ENCODE data around the gene HOXA5.

HOXA5 gene

GRCh38 chr7:27171637-27172314 lies 28.3 kb upstream of the HOXA5 start:
- peak; percentile 70 for DNase-seq (ENCODE audit: low read depth, low spot score)

DNA sequence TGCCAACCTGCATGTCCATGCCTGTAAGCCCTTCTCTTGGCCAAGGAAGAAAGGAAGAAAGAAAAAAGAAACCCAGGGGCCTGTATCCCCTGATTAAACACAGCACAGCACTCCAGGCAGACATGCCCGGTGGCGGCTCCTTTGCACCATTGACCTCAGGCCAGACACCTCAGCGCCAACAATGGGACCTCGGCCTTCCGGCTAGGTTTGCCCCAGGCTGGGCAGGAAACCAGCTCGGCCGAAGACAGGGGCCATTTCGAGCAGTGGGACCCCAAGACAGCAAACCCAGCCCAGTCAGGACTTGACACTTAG lies 27.8 kb upstream of the HOXA5 start:
- peak; percentile 77 for DNase-seq (ENCODE audit: low read depth, low spot score)

- no peak for DNase-seq (ENCODE audit: low read depth, low spot score)
These were observed 27.2 kb upstream of the HOXA5 start for GRCh38 chr7:27170426-27171324.

- DNase-seq (ENCODE audit: low read depth, low spot score) = peak; percentile 70
These were observed 26.4 kb upstream of the HOXA5 start for GRCh38 chr7:27169658-27170425.

- peak; percentile 61 for DNase-seq (ENCODE audit: low read depth, low spot score)
These were observed 24.9 kb upstream of the HOXA5 start for GRCh38 chr7:27168265-27168947.

- no peak for DNase-seq (ENCODE audit: low read depth, low spot score)
These were observed 24.4 kb upstream of the HOXA5 start for GRCh38 chr7:27167916-27168264.

DNA sequence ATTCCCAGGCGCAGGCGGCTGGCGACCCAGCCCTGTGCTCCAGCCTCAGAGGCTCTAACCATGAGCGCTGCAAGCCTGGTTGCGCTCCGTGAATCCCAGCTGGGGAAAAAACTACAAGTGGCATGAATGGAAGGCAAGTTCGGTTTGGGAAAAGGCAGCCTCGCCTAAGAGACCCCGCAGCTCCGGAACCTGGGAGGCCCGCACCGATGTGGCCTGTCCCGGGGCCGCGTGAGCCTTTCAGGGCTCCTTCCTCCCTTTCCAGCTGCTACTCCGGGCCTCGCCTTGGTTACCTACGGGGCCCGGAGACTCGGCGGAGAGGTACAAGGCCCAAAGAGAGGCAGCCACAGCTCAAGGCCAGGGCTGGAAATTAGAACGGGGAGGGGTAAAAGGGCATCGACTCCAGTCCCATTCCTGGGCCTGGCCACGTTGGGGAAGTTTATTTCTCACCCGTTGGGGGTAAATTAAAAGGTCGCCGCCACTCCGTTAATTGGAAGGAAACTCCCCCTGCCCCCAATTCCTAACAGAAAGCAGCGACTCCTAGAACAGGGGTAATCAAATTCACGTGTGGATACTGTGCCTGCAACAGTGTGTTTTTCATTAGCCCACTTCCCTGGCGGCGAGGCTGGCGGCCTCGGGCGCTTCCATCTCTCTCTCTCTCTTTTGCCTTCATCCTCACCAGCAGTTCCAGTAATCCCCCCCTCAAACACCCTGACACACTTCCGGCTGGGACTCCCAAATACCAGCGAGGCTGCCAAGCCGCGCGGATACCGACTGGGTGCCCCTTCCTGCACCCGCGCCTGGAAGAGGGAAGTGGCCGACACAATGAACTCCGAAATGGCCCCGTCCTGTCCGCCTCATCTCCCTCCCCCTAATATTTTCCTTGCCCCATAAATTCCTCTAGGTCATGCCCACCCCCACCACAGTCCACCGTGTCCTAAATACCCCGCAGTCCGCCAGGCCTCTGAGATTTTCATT lies 23.3 kb upstream of the HOXA5 start:
- DNase-seq (ENCODE audit: low read depth, low spot score) = peak; percentile 68

DNA sequence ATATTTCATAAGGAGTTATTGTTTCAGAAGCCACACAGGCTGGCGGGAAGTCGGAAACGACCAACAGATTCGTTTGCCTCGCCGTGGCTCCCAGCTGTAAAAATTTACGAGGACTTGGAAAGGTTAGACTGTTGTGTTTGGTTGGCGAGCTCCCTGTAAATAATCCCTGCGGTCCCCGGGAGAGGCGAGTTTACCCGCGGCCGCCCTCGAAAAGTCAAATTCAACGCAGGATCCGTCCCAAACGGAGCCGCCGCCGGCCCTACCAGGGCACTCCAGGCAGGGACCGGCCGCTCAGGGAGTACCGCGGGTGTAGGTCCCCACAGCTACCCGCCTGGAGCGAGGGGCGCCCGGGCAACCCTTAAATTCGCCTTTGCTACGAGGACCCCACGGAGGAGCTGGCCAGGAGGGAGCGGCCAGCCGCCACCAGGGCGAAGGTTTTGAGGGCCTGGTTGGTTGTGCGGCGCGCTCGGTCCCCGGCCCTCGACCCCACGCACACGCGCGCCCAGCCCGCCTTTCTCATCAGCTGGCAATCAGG lies 22.6 kb upstream of the HOXA5 start:
- DNase-seq (ENCODE audit: low read depth, low spot score) = peak; percentile 44

DNA sequence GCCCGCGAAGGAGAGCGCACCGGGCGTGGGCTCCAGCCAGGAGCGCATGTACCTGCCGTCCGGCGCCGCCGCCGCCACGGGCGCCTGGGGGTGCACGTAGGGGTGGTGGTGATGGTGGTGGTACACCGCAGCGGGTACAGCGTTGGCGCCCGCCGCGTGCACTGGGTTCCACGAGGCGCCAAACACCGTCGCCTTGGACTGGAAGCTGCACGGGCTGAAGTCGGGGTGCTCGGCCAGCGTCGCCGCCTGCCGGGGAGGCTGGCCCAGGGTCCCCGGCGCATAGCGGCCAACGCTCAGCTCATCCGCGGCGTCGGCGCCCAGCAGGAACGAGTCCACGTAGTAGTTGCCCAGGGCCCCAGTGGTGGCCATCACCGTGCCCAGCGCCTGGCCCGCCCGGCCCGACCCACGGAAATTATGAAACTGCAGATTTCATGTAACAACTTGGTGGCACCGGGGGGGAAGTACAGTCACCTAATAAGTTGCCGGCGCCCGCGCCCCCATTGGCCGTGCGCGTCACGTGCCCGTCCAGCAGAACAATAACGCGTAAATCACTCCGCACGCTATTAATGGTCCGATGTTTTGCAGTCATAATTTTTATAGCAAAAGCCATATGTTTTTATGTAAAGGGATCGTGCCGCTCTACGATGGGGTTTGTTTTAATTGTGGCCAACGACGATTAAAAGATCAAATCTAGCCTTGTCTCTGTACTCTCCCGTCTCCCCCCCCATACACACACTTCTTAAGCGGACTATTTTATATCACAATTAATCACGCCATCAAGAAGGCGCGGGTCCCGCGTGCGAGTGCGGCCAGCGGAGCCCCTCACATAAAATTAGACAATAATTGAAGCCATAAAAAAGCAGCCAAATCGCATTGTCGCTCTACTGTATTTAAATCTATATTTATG lies 21.9 kb upstream of the HOXA5 start, which contains the start of gene HOXA9:
Gene HOXA9, minus strand, starts transcription at position 449 of the 907 bp plus-strand sequence. Its CDS starts 80 bp downstream, at position 369.
- DNase-seq (ENCODE audit: low read depth, low spot score) = peak; percentile 61

DNA sequence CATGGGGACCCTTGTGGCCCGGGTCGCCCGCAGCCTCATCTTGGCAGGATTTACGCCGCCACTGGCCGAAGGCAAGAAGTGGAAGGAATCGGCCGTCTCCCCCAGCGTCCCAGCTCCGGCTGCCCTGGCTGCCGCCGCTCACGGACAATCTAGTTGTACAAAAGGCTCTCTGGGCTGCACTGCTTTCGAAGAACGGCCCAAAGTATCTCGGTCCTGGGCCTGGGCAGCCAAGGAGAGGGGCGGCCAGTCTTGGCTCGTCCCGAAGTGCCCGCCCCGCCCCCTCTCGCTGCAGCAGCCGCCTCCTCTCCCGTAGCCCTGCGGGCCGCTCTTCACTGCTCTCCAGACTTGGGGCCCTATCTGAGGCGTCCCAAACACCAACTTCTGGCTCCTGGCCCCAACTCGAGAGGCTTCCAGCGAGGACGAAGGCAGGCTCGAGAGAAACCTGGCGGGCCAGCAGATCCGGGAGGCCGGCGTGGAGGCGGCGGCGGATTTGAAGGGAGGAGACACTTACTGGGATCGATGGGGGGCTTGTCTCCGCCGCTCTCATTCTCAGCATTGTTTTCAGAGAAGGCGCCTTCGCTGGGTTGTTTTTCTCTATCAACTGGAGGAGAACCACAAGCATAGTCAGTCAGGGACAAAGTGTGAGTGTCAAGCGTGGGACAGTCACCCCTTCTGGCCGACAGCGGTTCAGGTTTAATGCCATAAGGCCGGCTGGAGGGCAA lies 21.0 kb upstream of the HOXA5 start:
- peak; percentile 77 for DNase-seq (ENCODE audit: low read depth, low spot score)

- DNase-seq (ENCODE audit: low read depth, low spot score) = no peak
These were observed 20.5 kb upstream of the HOXA5 start for GRCh38 chr7:27164045-27164366.

DNA sequence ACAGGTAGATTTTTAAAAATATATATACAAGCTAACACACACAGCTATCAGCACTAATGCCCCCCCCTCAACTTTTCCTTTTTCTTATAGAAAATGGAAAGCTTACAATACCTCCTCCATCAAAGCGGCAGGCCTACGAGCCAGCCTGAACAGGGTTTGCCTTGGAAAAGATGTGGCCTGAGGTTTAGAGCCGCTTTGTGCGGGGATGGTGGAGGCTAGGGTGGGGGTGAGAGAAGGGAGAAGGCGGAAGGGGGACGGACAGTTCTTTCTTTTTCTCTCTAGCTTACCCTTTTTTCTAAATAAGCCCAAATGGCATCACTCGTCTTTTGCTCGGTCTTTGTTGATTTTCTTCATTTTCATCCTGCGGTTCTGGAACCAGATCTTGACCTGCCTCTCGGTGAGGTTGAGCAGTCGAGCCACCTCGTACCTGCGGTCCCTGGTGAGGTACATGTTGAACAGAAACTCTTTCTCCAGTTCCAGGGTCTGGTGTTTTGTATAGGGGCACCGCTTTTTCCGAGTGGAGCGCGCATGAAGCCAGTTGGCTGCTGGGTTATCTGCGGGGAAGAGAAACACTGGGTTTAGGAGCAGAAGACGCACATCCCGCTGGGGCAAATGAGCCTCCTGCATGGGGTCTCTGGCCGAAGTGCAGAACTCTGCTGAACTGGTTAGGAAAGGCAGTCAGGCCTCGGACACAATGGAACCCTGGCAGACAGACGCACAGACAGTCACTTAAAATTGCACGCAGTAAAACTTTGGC lies 20.0 kb upstream of the HOXA5 start:
- DNase-seq (ENCODE audit: low read depth, low spot score) = no peak

DNA sequence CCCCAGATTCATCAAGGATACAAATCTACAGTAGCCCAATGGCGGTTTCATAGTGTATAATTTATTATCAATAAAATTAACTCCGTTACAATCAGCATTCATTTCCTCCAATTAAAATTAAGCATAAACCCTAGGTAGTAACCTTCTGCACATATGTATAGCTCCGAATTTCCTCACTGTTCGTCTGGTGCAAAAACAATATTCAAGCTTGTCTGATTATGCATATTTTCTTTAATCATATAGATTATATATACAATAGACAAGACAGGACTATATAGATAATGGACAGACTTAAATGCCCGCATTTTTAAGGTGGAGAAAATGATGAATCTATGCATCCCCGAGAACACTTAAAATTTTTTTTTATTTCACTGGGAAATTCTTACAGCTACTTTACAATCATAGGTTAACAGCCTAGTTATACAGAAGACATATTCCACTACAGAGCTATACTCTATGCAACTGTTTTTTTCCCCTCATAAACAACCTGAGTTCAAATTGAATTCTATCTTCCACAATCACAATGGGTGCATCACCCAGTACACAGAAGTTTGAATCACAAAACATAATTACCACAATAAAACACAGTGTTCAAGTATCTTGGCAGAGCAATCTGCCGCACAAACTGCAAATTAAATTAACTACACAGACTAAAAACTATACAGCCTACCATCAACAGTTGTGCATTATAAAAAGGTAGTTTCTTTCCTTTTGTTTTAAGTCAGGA lies 19.2 kb upstream of the HOXA5 start:
- no peak for DNase-seq (ENCODE audit: low read depth, low spot score)

- DNase-seq (ENCODE audit: low read depth, low spot score) = peak; percentile 78
These were observed 18.5 kb upstream of the HOXA5 start for GRCh38 chr7:27161721-27162560.

GRCh38 chr7:27161214-27161720 lies 17.8 kb upstream of the HOXA5 start:
- no peak for DNase-seq (ENCODE audit: low read depth, low spot score)

DNA sequence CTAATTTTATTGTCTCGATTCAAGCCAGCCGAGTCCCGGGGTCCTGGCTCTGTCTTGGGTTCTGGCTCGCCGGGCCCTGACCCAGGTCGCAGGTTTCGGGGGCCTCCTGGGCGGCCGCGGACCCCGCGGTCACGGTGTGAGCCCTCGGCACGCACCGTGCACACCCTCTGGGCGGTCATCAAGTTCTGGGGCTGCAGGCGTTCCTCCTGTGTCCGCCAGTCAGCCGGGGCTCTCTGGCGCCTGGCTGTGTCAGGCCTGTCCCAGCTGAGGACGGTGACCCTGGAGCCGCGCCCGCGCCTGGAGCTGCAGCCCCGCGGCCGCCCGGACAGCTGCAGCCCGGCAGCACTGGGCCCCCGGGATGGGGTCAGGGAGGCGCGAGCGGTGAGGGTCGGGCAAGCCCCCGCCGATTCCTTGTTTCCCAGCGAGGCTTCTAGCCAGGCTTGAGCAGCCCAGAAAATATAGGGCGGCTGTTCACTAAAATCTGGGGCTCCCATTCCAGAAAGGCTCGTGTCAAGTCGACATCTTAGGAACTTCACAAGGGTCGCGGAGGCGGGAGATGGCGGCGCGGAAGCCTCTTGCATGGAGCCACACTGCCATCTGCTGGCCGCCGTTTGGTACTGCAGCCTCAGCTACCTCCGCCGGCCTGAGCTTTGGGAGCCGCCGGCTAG lies 17.2 kb upstream of the HOXA5 start:
- peak; percentile 96 for DNase-seq (ENCODE audit: low read depth, low spot score)
